Activated gamma-delta T cell treated with anti-CD3 and anti-CD28 coated beads, Interleukin-2, amount 50 U/mL, for 16 hours (primary cell): ENCODE results near the gene RPS10.
"Not testable (repeated sequence)": the region's sequence is repeated elsewhere in the genome, so short reads cannot be mapped to it uniquely, and the experiment has no call there.

Experiments used
- DNase-seq: peaks from one replicate; pipeline ENCODE4 v3.0.0-alpha.2; 2020; ENCODE audit warnings: low read depth

The RPS10 gene

GRCh38 chr6:34392497-34393190 is 33.2 kb downstream of the RPS10 start, which contains the start of gene NUDT3:
TSS of gene NUDT3 (minus strand) at chr6:34392669. CDS start at chr6:34392362, 307 bp downstream.
- peak; percentile 89 for DNase-seq

GRCh38 chr6:34391786-34392496 is 33.9 kb downstream of the RPS10 start:
- DNase-seq, result peak; percentile 17

GRCh38 chr6:34391473-34391785 is 34.4 kb downstream of the RPS10 start:
- DNase-seq, result no peak

DNA sequence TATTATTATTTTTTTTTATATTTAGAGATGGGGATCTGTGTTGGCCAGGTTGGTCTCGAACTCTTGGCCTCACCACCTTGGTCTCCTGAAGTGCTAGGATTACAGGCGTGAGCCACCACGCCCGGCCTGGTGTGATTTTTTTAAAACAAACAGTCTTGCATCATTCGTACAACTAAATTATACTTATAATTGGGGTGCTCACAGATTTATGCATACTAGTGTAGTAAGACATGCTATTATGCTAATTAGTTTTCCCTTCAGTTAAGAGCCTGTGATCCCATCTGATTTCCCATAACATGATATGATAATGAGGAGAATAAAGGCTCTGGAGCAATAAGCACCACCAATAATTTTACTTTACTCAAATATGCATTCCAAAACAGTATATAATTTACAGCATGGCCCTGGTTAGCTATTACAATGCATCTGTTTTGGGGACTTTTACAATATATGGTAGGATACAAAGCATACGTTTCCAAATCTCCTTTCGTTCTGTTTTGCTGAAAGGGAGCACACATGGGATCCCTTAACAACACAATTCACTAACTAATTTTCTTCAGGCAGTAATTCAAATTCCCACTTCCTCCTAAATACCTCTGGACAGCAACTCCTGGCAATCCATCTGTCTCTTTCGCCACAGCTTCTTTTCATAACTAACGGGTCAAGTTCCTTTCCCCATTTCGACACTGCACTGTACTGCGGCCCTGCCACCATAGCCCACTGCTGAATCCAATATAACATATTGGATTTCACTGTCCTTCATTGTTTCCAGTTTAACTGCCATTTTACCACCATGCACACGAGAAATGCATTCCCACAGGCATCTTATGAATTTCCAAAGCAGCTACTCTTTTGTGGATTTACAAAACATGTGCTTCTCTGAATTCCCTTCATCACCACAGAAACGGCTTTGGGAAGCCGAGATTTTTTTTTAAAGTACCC is 35.1 kb downstream of the RPS10 start:
- DNase-seq, result no peak

GRCh38 chr6:34389034-34389433 is 36.8 kb downstream of the RPS10 start:
- no peak for DNase-seq

GRCh38 chr6:34388421-34388820 is 37.4 kb downstream of the RPS10 start:
- DNase-seq, result no peak

DNA sequence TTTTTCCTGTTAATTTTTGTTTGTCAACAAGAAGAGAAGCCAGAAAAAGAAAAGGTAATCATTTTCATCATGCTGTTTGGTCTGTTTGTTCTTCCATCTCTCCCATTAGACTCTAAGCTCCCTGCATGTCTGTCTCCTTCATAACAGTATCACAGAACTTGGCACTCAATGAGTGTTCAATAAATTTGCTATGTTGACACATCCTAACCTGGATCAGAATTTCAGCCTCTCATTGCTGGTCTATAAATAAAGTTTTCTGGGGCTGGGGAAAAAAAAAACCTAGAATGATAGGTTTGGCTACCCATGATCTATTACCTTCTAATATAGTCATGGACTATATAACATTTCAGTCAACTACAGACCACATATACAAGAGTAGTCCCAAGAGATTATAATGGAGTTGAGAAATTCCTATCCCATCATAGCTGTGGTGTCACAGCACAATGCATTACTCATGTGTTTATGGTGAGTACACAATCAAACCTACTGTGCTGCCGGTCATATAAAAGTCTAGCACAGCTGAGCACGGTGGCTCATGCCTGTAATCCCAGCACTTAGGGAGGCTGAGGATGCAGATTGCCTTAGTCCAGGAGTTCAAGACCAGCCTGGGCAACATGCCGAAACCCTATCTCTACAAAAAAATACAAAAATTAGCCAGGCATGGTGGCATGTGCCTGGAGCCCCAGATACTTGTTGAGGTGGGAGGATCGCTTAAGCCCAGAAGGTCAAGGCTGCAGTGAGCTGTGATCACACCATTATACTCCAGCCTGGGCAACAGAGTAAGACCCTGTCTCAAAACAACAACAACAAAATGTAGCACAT is 39.3 kb downstream of the RPS10 start:
- no peak for DNase-seq

DNA sequence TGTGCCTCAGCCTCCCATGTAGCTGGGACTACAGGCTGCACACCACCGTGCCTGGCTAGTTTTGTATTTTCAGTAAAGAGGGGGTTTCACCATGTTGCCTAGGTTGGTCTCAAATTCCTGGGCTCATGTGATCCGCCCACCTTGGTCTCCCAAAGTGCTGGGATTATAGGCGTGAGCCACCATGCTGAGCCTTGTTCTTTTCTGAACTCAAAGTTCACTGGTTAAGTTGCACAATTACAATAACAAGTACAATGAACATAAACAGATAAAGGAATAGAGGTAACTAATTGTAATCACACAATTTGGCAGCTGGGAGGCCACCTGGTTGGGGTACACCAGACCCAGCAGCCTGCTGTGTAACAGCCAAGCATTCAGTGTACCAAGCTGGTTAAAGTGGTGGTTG is 40.1 kb downstream of the RPS10 start:
- DNase-seq, result no peak

DNA sequence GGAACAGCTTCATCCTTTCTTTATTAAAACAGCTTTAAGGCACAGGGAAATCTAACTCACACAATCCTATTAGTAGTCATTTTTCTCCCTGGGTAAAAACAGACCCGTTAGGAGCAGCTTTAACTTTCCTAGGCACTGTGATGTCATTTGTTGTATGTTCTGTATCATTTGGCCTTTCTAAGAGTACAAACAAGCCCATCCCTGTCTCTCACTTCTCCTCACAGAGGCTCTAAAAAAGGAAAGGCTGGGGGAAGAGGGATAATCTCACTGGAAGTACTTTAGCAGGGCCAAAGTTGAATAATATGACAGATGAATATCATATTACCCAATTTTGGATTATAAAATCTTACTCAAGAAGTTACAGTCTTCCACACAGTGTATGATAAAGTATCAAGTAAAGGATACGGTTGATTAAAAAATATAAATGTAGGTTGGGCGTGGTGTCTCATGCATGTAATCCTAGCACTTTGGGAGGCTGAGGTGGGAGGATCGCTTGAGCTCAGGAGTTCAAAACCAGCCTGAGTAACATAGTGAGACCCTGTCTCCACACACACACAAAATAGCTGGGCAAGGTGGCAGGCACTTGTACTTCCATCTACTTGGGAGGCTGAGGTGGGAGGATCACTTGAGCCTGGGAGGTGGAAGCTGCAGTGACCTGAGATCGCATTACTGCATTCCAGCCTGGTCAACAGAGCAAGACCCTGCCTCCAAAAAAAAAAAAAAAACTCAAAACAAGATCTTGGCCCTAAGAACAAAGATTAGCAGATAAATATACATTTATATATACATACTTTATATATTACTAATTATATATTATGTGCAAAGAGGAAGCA is 41.3 kb downstream of the RPS10 start:
- DNase-seq, result no peak

- no peak for DNase-seq
Measured at GRCh38 chr6:34383656-34384320, 42.1 kb downstream of the RPS10 start.

GRCh38 chr6:34383161-34383631 is 42.7 kb downstream of the RPS10 start:
- DNase-seq, result no peak

- no peak for DNase-seq
Measured at GRCh38 chr6:34381081-34381480, 44.8 kb downstream of the RPS10 start.

DNA sequence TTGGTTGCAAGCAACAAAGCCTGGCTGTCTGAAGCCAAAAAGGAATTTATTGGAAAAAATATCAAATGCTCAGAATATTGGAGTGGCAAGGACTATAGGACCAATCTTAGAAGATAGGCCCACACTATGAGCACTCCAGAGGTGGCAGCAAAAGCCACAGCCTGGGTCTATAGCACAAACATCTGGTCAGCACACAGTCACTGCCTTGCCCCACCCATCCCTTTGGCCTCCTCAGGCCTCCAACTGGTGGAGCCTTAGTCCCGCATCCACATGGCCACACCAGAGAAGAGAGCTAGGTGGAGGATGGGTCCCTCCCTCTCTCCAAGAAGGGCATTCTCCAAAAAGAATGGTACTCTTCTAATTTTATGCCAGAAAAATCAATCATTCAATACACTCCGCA is 47.4 kb downstream of the RPS10 start:
- no peak for DNase-seq

GRCh38 chr6:34377984-34378383 is 47.9 kb downstream of the RPS10 start:
- no peak for DNase-seq

- DNase-seq, result not testable (repeated sequence)
Measured at GRCh38 chr6:34377571-34377970, 48.3 kb downstream of the RPS10 start.

DNA sequence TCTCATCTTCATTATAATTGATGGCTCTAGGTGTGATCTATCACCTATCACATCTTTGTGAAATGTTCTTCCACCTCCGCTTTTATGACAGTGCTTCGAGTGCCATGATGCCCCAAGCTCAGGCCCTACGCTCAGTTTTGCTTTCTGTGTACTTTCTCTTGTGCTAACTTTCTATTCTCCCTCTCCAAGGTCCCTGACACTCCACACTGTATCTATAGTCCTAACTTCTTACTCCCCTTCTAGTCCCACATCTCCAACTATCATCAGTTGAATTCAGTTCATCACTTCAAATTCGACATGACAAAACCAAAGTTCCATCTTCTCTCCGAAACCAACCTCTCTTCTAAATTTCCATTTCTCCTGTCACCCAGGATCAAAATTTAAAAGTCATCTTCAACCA is 50.0 kb downstream of the RPS10 start:
- DNase-seq, result no peak

- DNase-seq, result no peak
Measured at GRCh38 chr6:34374508-34374907, 51.4 kb downstream of the RPS10 start.

DNA sequence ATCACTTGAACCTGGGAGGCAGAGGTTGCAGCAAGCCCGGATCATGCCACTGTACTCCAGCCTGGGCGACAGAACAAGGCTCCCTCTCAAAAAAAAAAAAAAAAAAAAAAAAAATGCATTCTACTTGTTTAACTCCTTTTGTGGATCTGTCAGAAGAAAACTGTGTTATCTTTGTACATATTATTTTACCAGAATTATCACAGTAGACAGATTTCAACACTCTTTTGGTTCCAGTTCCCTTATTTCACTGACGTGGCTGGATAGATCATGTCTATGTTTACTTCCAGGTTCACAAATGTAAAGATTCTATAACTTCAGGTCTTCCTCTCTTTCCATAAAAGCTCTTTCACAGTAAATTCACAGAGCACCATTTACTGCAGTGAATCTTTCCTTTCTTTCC is 51.8 kb downstream of the RPS10 start:
- DNase-seq, result no peak

- DNase-seq, result no peak
Measured at GRCh38 chr6:34373511-34373910, 52.4 kb downstream of the RPS10 start.

DNA sequence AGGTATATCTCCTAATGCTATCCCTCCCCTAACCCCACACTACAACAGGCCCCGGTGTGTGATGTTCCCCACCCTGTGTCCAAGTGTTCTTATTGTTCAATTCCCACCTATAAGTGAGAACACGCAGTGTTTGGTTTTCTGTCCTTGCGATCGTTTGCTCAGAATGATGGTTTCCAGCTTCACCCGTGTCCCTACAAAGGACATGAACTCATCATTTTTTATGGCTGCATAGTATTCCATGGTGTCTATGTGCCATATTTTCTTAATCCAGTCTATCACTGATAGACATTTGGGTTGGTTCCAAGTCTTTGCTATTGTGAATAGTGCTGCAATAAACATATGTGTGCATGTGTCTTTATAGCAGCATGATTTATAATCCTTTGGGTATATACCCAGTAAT is 54.0 kb downstream of the RPS10 start:
- DNase-seq, result not testable (repeated sequence)
